ENCODE measurements around the gene MAN2A2. TPM values are rescaled to one million over a fixed set of nuclear protein-coding genes. Genes with fewer than 3 reads are reported as not detected.
"Not testable (repeated sequence)": the region's sequence is repeated elsewhere in the genome, so short reads cannot be mapped to it uniquely, and the experiment has no call there.

Gene MAN2A2
- total RNA-seq, 1 donor from 2014 or later: 104 TPM

- DNase-seq (ENCODE audit: low spot score): no peak
Measured at GRCh38 chr15:90917569-90917968, 14.5 kb downstream of the MAN2A2 start.

GRCh38 chr15:90918034-90918788, 15.1 kb downstream of the MAN2A2 start:
- no peak for DNase-seq (ENCODE audit: low spot score)

GRCh38 chr15:90918835-90919234, 15.7 kb downstream of the MAN2A2 start:
- DNase-seq (ENCODE audit: low spot score): no peak

- DNase-seq (ENCODE audit: low spot score): no peak
Measured at GRCh38 chr15:90921887-90922286, 18.8 kb downstream of the MAN2A2 start.

- DNase-seq (ENCODE audit: low spot score): not testable (repeated sequence)
Measured at GRCh38 chr15:90922712-90923322, 19.7 kb downstream of the MAN2A2 start.

GRCh38 chr15:90924375-90924774, 21.3 kb downstream of the MAN2A2 start:
- DNase-seq (ENCODE audit: low spot score): no peak

GRCh38 chr15:90926766-90927165, 23.7 kb downstream of the MAN2A2 start:
- not testable (repeated sequence) for DNase-seq (ENCODE audit: low spot score)

- DNase-seq (ENCODE audit: low spot score): not testable (repeated sequence)
Measured at GRCh38 chr15:90928106-90928505, 25.0 kb downstream of the MAN2A2 start.

GRCh38 chr15:90929246-90930019, 26.3 kb downstream of the MAN2A2 start:
- DNase-seq (ENCODE audit: low spot score): no peak

GRCh38 chr15:90930861-90931574, 27.9 kb downstream of the MAN2A2 start:
- no peak for DNase-seq (ENCODE audit: low spot score)

GRCh38 chr15:90931575-90931827, 28.4 kb downstream of the MAN2A2 start:
- no peak for DNase-seq (ENCODE audit: low spot score)

GRCh38 chr15:90931828-90932659, 28.9 kb downstream of the MAN2A2 start, which contains the start of gene HDDC3:
HDDC3 (minus strand) TSS chr15:90932549; CDS start chr15:90932540, 9 bp downstream.
- peak; percentile 98 for DNase-seq (ENCODE audit: low spot score)

GRCh38 chr15:90932660-90932991, 29.5 kb downstream of the MAN2A2 start:
- DNase-seq (ENCODE audit: low spot score): no peak

GRCh38 chr15:90933301-90933700, 30.2 kb downstream of the MAN2A2 start:
- no peak for DNase-seq (ENCODE audit: low spot score)

GRCh38 chr15:90934256-90934948, 31.3 kb downstream of the MAN2A2 start:
- DNase-seq (ENCODE audit: low spot score): no peak

- DNase-seq (ENCODE audit: low spot score): peak; percentile 96
Measured at GRCh38 chr15:90934949-90935751, 32.0 kb downstream of the MAN2A2 start, which contains the start of gene UNC45A. UNC45A (plus strand) TSS chr15:90935285; CDS start chr15:90935325, 40 bp downstream.

- no peak for DNase-seq (ENCODE audit: low spot score)
Measured at GRCh38 chr15:90936823-90937222, 33.7 kb downstream of the MAN2A2 start.

GRCh38 chr15:90938261-90938660, 35.2 kb downstream of the MAN2A2 start:
- no peak for DNase-seq (ENCODE audit: low spot score)

- no peak for DNase-seq (ENCODE audit: low spot score)
Measured at GRCh38 chr15:90939756-90940155, 36.7 kb downstream of the MAN2A2 start.
